RWPE2 (cell line): ENCODE results near the gene ELAVL1.

ENCODE experiments used
- ATAC-seq: fragments of 200-7000 bp; cut with Tn5 transposase; 3 replicates; pipeline ENCODE4 v1.9.1; 2021; ENCODE audit warnings: low read depth
- DNase-seq: peaks from one replicate; pipeline ENCODE4 v3.0.0-alpha.2; 2020; ENCODE audit warnings: low spot score
- H3K27ac ChIP-seq: fragments of 450-650 bp; 2 replicates; pipeline ENCODE4 v1.5.1; 2017; ENCODE audit warnings: mild to moderate bottlenecking; ENCODE audit not compliant: poor library complexity, severe bottlenecking
- H3K27me3 ChIP-seq: fragments of 250-450 bp; sonication (Bioruptor Pico); 2 replicates; pipeline ENCODE4 v1.5.1; 2021; ENCODE audit warnings: mild to moderate bottlenecking, moderate library complexity; ENCODE audit not compliant: insufficient read depth, poor library complexity, severe bottlenecking
- H3K36me3 ChIP-seq: fragments of 250-450 bp; sonication (Bioruptor Pico); 2 replicates; pipeline ENCODE4 v1.5.1; 2020; ENCODE audit warnings: low read depth, mild to moderate bottlenecking, moderate library complexity
- H3K4me1 ChIP-seq: fragments of 250-450 bp; sonication (Bioruptor Pico); 2 replicates; pipeline ENCODE4 v1.5.1; 2021; ENCODE audit warnings: mild to moderate bottlenecking, moderate library complexity; ENCODE audit not compliant: insufficient read depth, poor library complexity, severe bottlenecking
- H3K4me3 ChIP-seq: fragments of 250-450 bp; sonication (Bioruptor Pico); 2 replicates; pipeline ENCODE4 v1.5.1; 2021; ENCODE audit warnings: mild to moderate bottlenecking, moderate library complexity; ENCODE audit not compliant: severe bottlenecking
- H3K9me3 ChIP-seq: fragments of 250-450 bp; sonication (Bioruptor Pico); 2 replicates; pipeline ENCODE4 v1.5.1; 2021; ENCODE audit warnings: mild to moderate bottlenecking, moderate library complexity; ENCODE audit not compliant: severe bottlenecking
- CTCF ChIP-seq: fragments of 450-650 bp; IDR thresholded peaks from one replicate; pipeline ENCODE4 v1.5.1; 2017; ENCODE audit warnings: mild to moderate bottlenecking, moderate library complexity; ENCODE audit not compliant: poor library complexity, severe bottlenecking

ELAVL1 gene

DNA sequence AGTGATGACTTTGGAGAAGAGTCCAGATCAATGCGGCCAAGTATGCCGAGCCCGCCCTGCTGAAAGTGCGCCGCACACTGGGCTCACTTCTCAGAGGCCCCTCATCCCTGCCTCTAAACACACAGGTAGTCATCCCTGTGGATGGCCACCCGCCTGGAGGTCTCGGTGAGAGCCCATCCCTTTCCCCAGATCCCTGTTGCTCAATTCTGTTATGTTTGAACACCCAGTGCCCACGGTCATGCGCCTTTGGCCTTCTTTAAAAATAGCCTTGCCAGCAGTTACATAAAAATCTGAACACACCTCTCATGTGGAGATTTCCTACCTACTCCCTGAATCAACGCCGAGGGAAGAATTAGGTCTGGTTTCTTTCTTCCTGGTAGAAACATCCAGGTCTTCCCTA, 11.9 kb downstream of the ELAVL1 start:
- Histone ChIP-seq H3K4me3 (no peak overlapping the region), H3K36me3 (peaks cover 16% of the 10 kb centered on the region), H3K9me3 (no peaks in the 10 kb centered on the region), H3K27ac (peak overlapping the region; percentile 2), H3K27me3 (no peaks in the 10 kb centered on the region), H3K4me1 (peaks cover 30% of the 10 kb centered on the region)
- DNase-seq (no peak), ATAC-seq (no peak)
- no peak for TF ChIP-seq CTCF

- no peak for DNase-seq
- peaks cover 18% of the 10 kb centered on the region for H3K36me3 ChIP-seq
- H3K4me1 ChIP-seq = peaks cover 38% of the 10 kb centered on the region
These were observed 12.9 kb downstream of the ELAVL1 start for GRCh38 chr19:7992575-7992974.

GRCh38 chr19:7989071-7989575, 16.3 kb downstream of the ELAVL1 start:
- DNase-seq (no peak), ATAC-seq (peak; percentile 78)
- Histone ChIP-seq H3K9me3 (no peaks in the 10 kb centered on the region), H3K27ac (peak overlapping the region; percentile 91), H3K27me3 (no peaks in the 10 kb centered on the region), H3K4me1 (peaks cover 50% of the 10 kb centered on the region), H3K36me3 (peaks cover 46% of the 10 kb centered on the region), H3K4me3 (no peak overlapping the region)
- no peak for TF ChIP-seq CTCF

More at GRCh38 chr19:7992575-7992974, 12.9 kb downstream of the ELAVL1 start:
- Histone ChIP-seq H3K27me3 (no peaks in the 10 kb centered on the region), H3K27ac (peak overlapping the region; percentile 2), H3K9me3 (no peaks in the 10 kb centered on the region), H3K4me3 (no peak overlapping the region)
- TF ChIP-seq CTCF = no peak
- ATAC-seq = 0 out of 3 replicates have a peak, but pooled peaks have one; percentile 21

- no peak for DNase-seq
- peak; percentile 44 for ATAC-seq
- peaks cover 49% of the 10 kb centered on the region for H3K36me3 ChIP-seq
These were observed 17.1 kb downstream of the ELAVL1 start for GRCh38 chr19:7988307-7988706.

More at GRCh38 chr19:7988307-7988706, 17.1 kb downstream of the ELAVL1 start:
- no peak overlapping the region for H3K4me3 ChIP-seq
- H3K27me3 ChIP-seq = no peaks in the 10 kb centered on the region
- no peak for TF ChIP-seq CTCF
- H3K27ac ChIP-seq = peak overlapping the region; percentile 91
- no peaks in the 10 kb centered on the region for H3K9me3 ChIP-seq
- peaks cover 44% of the 10 kb centered on the region for H3K4me1 ChIP-seq
